NB4 (cell line): ENCODE measurements around the gene IL7R.

ENCODE experiments used
- CTCF ChIP-seq: IDR thresholded peaks from one replicate; pipeline ENCODE4 v1.5.1; 2012; ENCODE audit warnings: low read depth, low read length
- MAX ChIP-seq: IDR thresholded peaks from 2 replicates; pipeline ENCODE4 v1.6.1; 2011; ENCODE audit warnings: low read depth, low read length
- MYC ChIP-seq: IDR thresholded peaks from 2 replicates; pipeline ENCODE4 v1.6.1; 2011; ENCODE audit warnings: low read depth, low read length
- POLR2A ChIP-seq: IDR thresholded peaks from 2 replicates; pipeline ENCODE4 v1.6.1; 2011; ENCODE audit warnings: mild to moderate bottlenecking; ENCODE audit not compliant: insufficient read length; ENCODE audit errors: extremely low read depth

- TF ChIP-seq CTCF (no peak), POLR2A (no peak), MYC (no peak), MAX (no peak)
These were observed 5.0 kb downstream of the IL7R start for GRCh38 chr5:35861718-35862117.
